ENCODE data around the gene HERC6. TPM values are rescaled to one million over a fixed set of nuclear protein-coding genes. Genes with fewer than 3 reads are reported as not detected.
A peak's percentile ranks its signal among the peaks of the same experiment; 100 is the strongest.
"Not testable (repeated sequence)": the region's sequence is repeated elsewhere in the genome, so short reads cannot be mapped to it uniquely, and the experiment has no call there.

Gene HERC6
- total RNA-seq, 1 donor from 2014 or later: 21.1 TPM

GRCh38 chr4:88447371-88448095, 68.9 kb downstream of the HERC6 start:
- TF ChIP-seq CTCF (IDR thresholded peaks at IDR 0.05; ENCODE audit: unreplicated experiment): no peak
- H3K4me3 Mint-ChIP-seq: no peak overlapping the region
- peaks cover 9% of the 10 kb centered on the region for H3K9me3 Mint-ChIP-seq
- no peak for DNase-seq (ENCODE audit: low spot score in 2 of 2, unreplicated experiment in 2 of 2)
- H3K27me3 Mint-ChIP-seq (ENCODE audit: low read depth): no peaks in the 10 kb centered on the region
- peaks cover 7% of the 10 kb centered on the region for H3K4me1 Mint-ChIP-seq
- no peak overlapping the region for H3K27ac Mint-ChIP-seq
- peaks cover 13% of the 10 kb centered on the region for H3K36me3 Mint-ChIP-seq

GRCh38 chr4:88448211-88448765, 69.6 kb downstream of the HERC6 start:
- H3K36me3 Mint-ChIP-seq; H3K4me3 Mint-ChIP-seq; H3K9me3 Mint-ChIP-seq; H3K27me3 Mint-ChIP-seq (ENCODE audit: low read depth); H3K4me1 Mint-ChIP-seq; DNase-seq (ENCODE audit: low spot score in 2 of 2, unreplicated experiment in 2 of 2); H3K27ac Mint-ChIP-seq: not testable (repeated sequence)

GRCh38 chr4:88448889-88449288, 70.2 kb downstream of the HERC6 start:
- peaks cover 3% of the 10 kb centered on the region for H3K9me3 Mint-ChIP-seq
- TF ChIP-seq CTCF (IDR thresholded peaks at IDR 0.05; ENCODE audit: unreplicated experiment): no peak
- peaks cover 4% of the 10 kb centered on the region for H3K36me3 Mint-ChIP-seq
- H3K27me3 Mint-ChIP-seq (ENCODE audit: low read depth): no peaks in the 10 kb centered on the region
- no peak for DNase-seq (ENCODE audit: low spot score in 2 of 2, unreplicated experiment in 2 of 2)
- H3K27ac Mint-ChIP-seq: peak overlapping the region; percentile 77
- no peak overlapping the region for H3K4me3 Mint-ChIP-seq
- peaks cover 7% of the 10 kb centered on the region for H3K4me1 Mint-ChIP-seq

- TF ChIP-seq CTCF (IDR thresholded peaks at IDR 0.05; ENCODE audit: unreplicated experiment): no peak
- Mint-ChIP-seq H3K4me3 (no peak overlapping the region), H3K9me3 (peaks cover 3% of the 10 kb centered on the region), H3K4me1 (peaks cover 7% of the 10 kb centered on the region), H3K36me3 (peaks cover 2% of the 10 kb centered on the region), H3K27me3 (ENCODE audit: low read depth) (no peaks in the 10 kb centered on the region), H3K27ac (peak overlapping the region; percentile 77)
- no peak for DNase-seq (ENCODE audit: low spot score in 2 of 2, unreplicated experiment in 2 of 2)
These were observed 70.6 kb downstream of the HERC6 start for GRCh38 chr4:88449290-88449689.

- no peak for TF ChIP-seq CTCF (IDR thresholded peaks at IDR 0.05; ENCODE audit: unreplicated experiment)
- no peak overlapping the region for H3K27ac Mint-ChIP-seq
- peaks cover 2% of the 10 kb centered on the region for H3K36me3 Mint-ChIP-seq
- no peak for DNase-seq (ENCODE audit: low spot score in 2 of 2, unreplicated experiment in 2 of 2)
- peaks cover 7% of the 10 kb centered on the region for H3K4me1 Mint-ChIP-seq
- peaks cover 3% of the 10 kb centered on the region for H3K9me3 Mint-ChIP-seq
- no peak overlapping the region for H3K4me3 Mint-ChIP-seq
- H3K27me3 Mint-ChIP-seq (ENCODE audit: low read depth): no peaks in the 10 kb centered on the region
These were observed 72.6 kb downstream of the HERC6 start for GRCh38 chr4:88451205-88451604.

GRCh38 chr4:88452912-88453311, 74.3 kb downstream of the HERC6 start:
- Mint-ChIP-seq H3K4me1 (peaks cover 13% of the 10 kb centered on the region), H3K36me3 (peaks cover 2% of the 10 kb centered on the region), H3K4me3 (no peak overlapping the region), H3K27ac (no peak overlapping the region), H3K9me3 (peaks cover 3% of the 10 kb centered on the region), H3K27me3 (ENCODE audit: low read depth) (peaks cover 12% of the 10 kb centered on the region)
- no peak for DNase-seq (ENCODE audit: low spot score in 2 of 2, unreplicated experiment in 2 of 2)
- TF ChIP-seq CTCF (IDR thresholded peaks at IDR 0.05; ENCODE audit: unreplicated experiment): no peak

All from mesothelial cell of epicardium (in vitro differentiated cells).